B cell (primary cell): Measurements from ENCODE around the gene PARVB. TPM values are rescaled to one million over a fixed set of nuclear protein-coding genes. Genes with fewer than 3 reads are reported as not detected.
A peak's percentile ranks its signal among the peaks of the same experiment; 100 is the strongest.

Source experiments
- ATAC-seq: fragments of 200-7000 bp; cut with Tn5 transposase; one replicate; pipeline ENCODE4 v1.10.0; 2021; ENCODE audit warnings: low read depth, mild to moderate bottlenecking, moderate number of reproducible peaks, moderate library complexity
- CTCF ChIA-PET: fragments of 350-600 bp; sonication (Branson Sonifier 250); formaldehyde crosslinking; loops from one replicate; lab custom pipeline; 2021; ENCODE audit warnings: antibody characterized with exemption, inconsistent platforms; lab: Charles Lee
- POLR2A ChIA-PET: fragments of 350-600 bp; sonication (Branson Sonifier 250); formaldehyde crosslinking; loops from one replicate; lab custom pipeline; 2021; ENCODE audit warnings: antibody characterized with exemption; lab: Charles Lee
- DNase-seq: peaks from one replicate; pipeline ENCODE4 v3.0.0; 2013
- H2AFZ ChIP-seq: 2 replicates; pipeline ENCODE4 v1.6.1; 2012; ENCODE audit warnings: mild to moderate bottlenecking, low read depth, low read length; ENCODE audit not compliant: insufficient read depth, poor library complexity, severe bottlenecking
- H3K27ac ChIP-seq, 2 donors: 1 replicate in 1 of 2; 2 replicates in 1 of 2; pipeline ENCODE4 v1.5.1; 2012 to 2013; ENCODE audit warnings: low read length in 2 of 2, mild to moderate bottlenecking in 2 of 2, moderate library complexity in 1 of 2
- H3K27me3 ChIP-seq, 4 experiments: fragments of 200-600 bp in 1 of 4; sonication (generic) in 1 of 4; replicated peaks in 1 of 4; 1 replicate in 2 of 4; 2 replicates in 2 of 4; pipeline versions ENCODE4 v1.6.1 to v1.7.0; 2013 to 2016; ENCODE audit warnings: low read length in 3 of 4, mild to moderate bottlenecking in 2 of 4, mixed read lengths in 1 of 4, moderate library complexity in 1 of 4; ENCODE audit not compliant: insufficient read depth in 4 of 4, control insufficient read depth in 3 of 4; ENCODE audit errors: control extremely low read depth in 1 of 4
- H3K36me3 ChIP-seq, 2 experiments: replicated peaks in 1 of 2; 1 replicate in 1 of 2; 2 replicates in 1 of 2; pipeline versions ENCODE4 v1.6.1 to v1.7.1; 2013; ENCODE audit warnings: low read length in 1 of 2; ENCODE audit not compliant: insufficient read depth in 2 of 2, control insufficient read depth in 1 of 2; ENCODE audit errors: control extremely low read depth in 1 of 2, extremely low read depth in 1 of 2
- H3K4me1 ChIP-seq, 2 donors: fragments of 200-600 bp in 1 of 2; sonication (generic) in 1 of 2; 1 replicate in 1 of 2; 2 replicates in 1 of 2; pipeline versions ENCODE4 v1.5.1 to v1.6.1; 2013 to 2017; ENCODE audit warnings: low read length in 2 of 2; ENCODE audit not compliant: control insufficient read depth in 2 of 2, insufficient read depth in 2 of 2
- H3K4me2 ChIP-seq: replicated peaks from 2 replicates; pipeline ENCODE3; 2012; ENCODE audit warnings: mild to moderate bottlenecking, low read depth, low read length; ENCODE audit not compliant: poor library complexity, severe bottlenecking
- H3K4me3 ChIP-seq, 5 experiments: fragments of 200-600 bp in 1 of 5; sonication (generic) in 1 of 5; 1 replicate in 3 of 5; 2 replicates in 2 of 5; pipeline versions ENCODE4 v1.5.1 to v1.7.0; 2011 to 2016; ENCODE audit warnings: low read length in 4 of 5, mild to moderate bottlenecking in 4 of 5, low read depth in 2 of 5, control low read depth in 1 of 5, moderate library complexity in 1 of 5; ENCODE audit not compliant: insufficient read depth in 1 of 5; ENCODE audit errors: control extremely low read depth in 1 of 5, extremely low read depth in 1 of 5
- H3K79me2 ChIP-seq: fragments of 200-600 bp; sonication (generic); one replicate; pipeline ENCODE4 v1.6.0; 2016; ENCODE audit warnings: low read length; ENCODE audit not compliant: control insufficient read depth, insufficient read depth
- H3K9ac ChIP-seq: fragments of 200-600 bp; sonication (generic); 2 replicates; pipeline ENCODE4 v1.6.1; 2017; ENCODE audit warnings: mild to moderate bottlenecking, low read length, moderate library complexity
- H3K9me3 ChIP-seq, 3 donors: one replicate each; pipeline versions ENCODE4 v1.6.1 to v1.7.1; 2013; ENCODE audit warnings: low read length in 2 of 3; ENCODE audit not compliant: control insufficient read depth in 2 of 3, insufficient read depth in 1 of 3; ENCODE audit errors: control extremely low read depth in 1 of 3
- H4K20me1 ChIP-seq: 2 replicates; pipeline ENCODE4 v1.6.0; 2012; ENCODE audit warnings: mild to moderate bottlenecking, low read length; ENCODE audit not compliant: insufficient read depth, control insufficient read depth, poor library complexity, severe bottlenecking
- H3K27ac Mint-ChIP-seq: one replicate; pipeline ENCODE4 v1.8.0; 2021; ENCODE audit warnings: mixed read lengths
- H3K27me3 Mint-ChIP-seq: one replicate; pipeline ENCODE4 v1.8.0; 2021; ENCODE audit warnings: mixed read lengths
- H3K4me1 Mint-ChIP-seq: one replicate; pipeline ENCODE4 v1.8.0; 2021; ENCODE audit warnings: mixed read lengths
- H3K4me3 Mint-ChIP-seq: one replicate; pipeline ENCODE4 v1.8.0; 2021; ENCODE audit warnings: mixed read lengths
- H3K9me3 Mint-ChIP-seq: one replicate; pipeline ENCODE4 v1.8.0; 2022; ENCODE audit warnings: mixed read lengths; ENCODE audit not compliant: insufficient read depth
- EZH2 ChIP-seq: IDR thresholded peaks from 2 replicates; pipeline ENCODE4 v1.6.1; 2012; ENCODE audit warnings: borderline replicate concordance, low read depth, mild to moderate bottlenecking, moderate library complexity, low read length; ENCODE audit not compliant: insufficient read depth, poor library complexity, severe bottlenecking
- WGBS: methylation state at CpG from one replicate; pipeline ENCODE4 v1.1.5; 2013; ENCODE audit warnings: missing lambda C conversion rate; ENCODE audit not compliant: insufficient coverage; 5-methylcytosine and 5-hydroxymethylcytosine counted together
- intact Hi-C: fragments of 100-400 bp; cut with micrococcal nuclease; formaldehyde crosslinking; loops from one replicate; pipeline ENCODE4 v1.10.0; 2022
- polyA plus RNA-seq: library from polyadenylated mRNA; depleted of rRNA; stranded (reverse); fragments of >200 nt; gene quantifications from 2 replicates; pipeline ENCODE4 v1.2.3, GENCODE V29; 2012
- total RNA-seq, 2 donors: library from RNA; stranded (reverse); fragments of 120-200 nt in 1 of 2; gene quantifications; 1 replicate in 1 of 2; 2 replicates in 1 of 2; pipeline versions ENCODE4 v1.2.3 to v1.2.4, GENCODE V29; 2013 to 2022
- TF ChIP-seq, protein P1 (sequence below): fragments of 200-600 bp; IDR thresholded peaks from one replicate; pipeline ENCODE4 v1.8.0; 2022; ENCODE audit warnings: antibody characterized with exemption, mild to moderate bottlenecking

The PARVB gene
- total and polyA plus RNA-seq, 2 donors (not counting 1 experiment from before 2014, with no cell fraction given): 48.0 to 49.4 TPM

DNA sequence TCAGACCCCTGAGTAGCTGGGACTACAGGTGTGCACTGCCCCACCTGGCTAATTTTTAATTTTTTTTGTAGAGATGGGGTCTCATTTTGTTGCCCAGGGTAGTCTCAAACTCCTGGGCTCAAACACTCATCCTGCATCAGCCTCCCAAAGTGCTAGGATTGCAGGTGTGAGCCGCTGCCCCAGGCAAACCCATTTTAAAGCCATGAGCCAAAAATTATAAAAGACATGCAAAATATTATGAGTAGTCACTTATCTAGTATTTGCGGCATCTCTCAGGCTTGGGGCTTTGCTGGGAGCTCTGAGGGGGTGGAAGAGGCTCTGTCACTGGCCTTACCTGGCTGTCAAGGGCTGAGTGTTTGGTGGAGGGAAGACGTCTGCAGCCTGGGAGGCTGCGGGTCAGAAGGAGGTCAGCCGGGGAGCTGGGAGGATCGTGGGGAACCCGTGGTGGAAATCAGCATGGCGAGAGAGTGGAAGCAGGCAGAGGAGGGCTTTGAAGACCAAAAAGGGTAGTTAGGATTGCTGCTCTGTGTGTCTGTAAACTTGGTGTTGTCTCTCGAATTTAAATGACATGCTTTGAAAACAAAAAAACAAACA, 87.6 kb downstream of the PARVB start:
- H2AFZ ChIP-seq: no peak overlapping the region
- H3K4me1 ChIP-seq: peaks cover 2 to 3% of the 10 kb centered on the region in 2 donors
- no peaks in the 10 kb centered on the region for H3K79me2 ChIP-seq
- DNase-seq: no peak
- WGBS: 97% methylated on average over 6 of the region's 9 CpGs
- H3K36me3 ChIP-seq: peaks cover 0 to 3% of the 10 kb centered on the region in 2 experiments
- no peak overlapping the region for H3K27ac Mint-ChIP-seq
- H3K9me3 ChIP-seq: no peaks in the 10 kb centered on the region
- H3K4me1 Mint-ChIP-seq: peaks cover 9% of the 10 kb centered on the region
- no peaks in the 10 kb centered on the region for H4K20me1 ChIP-seq
- H3K4me2 ChIP-seq: no peak overlapping the region
- H3K4me3 Mint-ChIP-seq: no peak overlapping the region
- TF ChIP-seq EZH2: no peak
- TF ChIP-seq, protein P1, sequence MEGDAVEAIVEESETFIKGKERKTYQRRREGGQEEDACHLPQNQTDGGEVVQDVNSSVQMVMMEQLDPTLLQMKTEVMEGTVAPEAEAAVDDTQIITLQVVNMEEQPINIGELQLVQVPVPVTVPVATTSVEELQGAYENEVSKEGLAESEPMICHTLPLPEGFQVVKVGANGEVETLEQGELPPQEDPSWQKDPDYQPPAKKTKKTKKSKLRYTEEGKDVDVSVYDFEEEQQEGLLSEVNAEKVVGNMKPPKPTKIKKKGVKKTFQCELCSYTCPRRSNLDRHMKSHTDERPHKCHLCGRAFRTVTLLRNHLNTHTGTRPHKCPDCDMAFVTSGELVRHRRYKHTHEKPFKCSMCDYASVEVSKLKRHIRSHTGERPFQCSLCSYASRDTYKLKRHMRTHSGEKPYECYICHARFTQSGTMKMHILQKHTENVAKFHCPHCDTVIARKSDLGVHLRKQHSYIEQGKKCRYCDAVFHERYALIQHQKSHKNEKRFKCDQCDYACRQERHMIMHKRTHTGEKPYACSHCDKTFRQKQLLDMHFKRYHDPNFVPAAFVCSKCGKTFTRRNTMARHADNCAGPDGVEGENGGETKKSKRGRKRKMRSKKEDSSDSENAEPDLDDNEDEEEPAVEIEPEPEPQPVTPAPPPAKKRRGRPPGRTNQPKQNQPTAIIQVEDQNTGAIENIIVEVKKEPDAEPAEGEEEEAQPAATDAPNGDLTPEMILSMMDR: no peak
- no peaks in the 10 kb centered on the region for H3K27me3 Mint-ChIP-seq
- ChIA-PET CTCF (interaction anchor here (1.6 kb wide), 1 partner anchor 26 kb away, joined by 4 read pairs; no protein-coding TSS in a partner anchor), POLR2A (no interaction called here)
- H3K9ac ChIP-seq: no peak overlapping the region
- intact Hi-C loops: no loop called here
- no peak overlapping the region for H3K4me3 ChIP-seq
- ATAC-seq: no peak
- no peaks in the 10 kb centered on the region for H3K9me3 Mint-ChIP-seq
- H3K27ac ChIP-seq: no peak overlapping the region
- H3K27me3 ChIP-seq: no peaks in the 10 kb centered on the region

DNA sequence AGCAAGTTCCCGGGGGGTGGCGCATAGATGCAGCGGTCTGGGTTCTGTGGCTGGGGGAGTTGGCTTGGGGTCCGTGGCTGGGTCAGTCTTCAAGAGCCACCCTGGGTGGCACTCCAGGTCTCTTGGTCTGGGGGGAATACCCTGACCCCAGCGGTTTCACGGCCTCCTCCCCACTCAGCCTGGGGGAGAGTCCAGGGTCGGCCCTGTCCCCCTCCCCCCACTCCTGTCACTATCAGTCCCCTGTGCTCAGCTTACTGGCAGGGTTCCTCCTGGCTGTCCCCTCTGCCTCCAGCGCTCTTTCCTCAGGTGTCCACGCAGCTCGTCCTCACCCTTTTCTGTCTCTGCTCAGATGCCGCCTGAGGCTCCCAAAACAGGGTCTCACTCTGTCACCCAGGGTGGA, 88.1 kb downstream of the PARVB start:
- ATAC-seq: no peak
- Histone ChIP-seq H3K4me2 (no peak overlapping the region), H3K79me2 (no peaks in the 10 kb centered on the region), H2AFZ (no peak overlapping the region), H3K27me3 (no peaks in the 10 kb centered on the region), H3K9me3 (no peaks in the 10 kb centered on the region), H3K36me3 (peaks cover 0 to 3% of the 10 kb centered on the region in 2 experiments), H3K27ac (no peak overlapping the region), H3K9ac (no peak overlapping the region), H4K20me1 (no peaks in the 10 kb centered on the region), H3K4me1 (peaks cover 4 to 5% of the 10 kb centered on the region in 2 donors), H3K4me3 (no peak overlapping the region)
- H3K4me3 Mint-ChIP-seq: no peak overlapping the region
- 96% methylated on average over 7 of the region's 11 CpGs for WGBS
- TF ChIP-seq, protein P1: no peak
- no peak for TF ChIP-seq EZH2
- intact Hi-C loops: no loop called here
- DNase-seq: no peak
- H3K27me3 Mint-ChIP-seq: no peaks in the 10 kb centered on the region
- no peaks in the 10 kb centered on the region for H3K9me3 Mint-ChIP-seq
- ChIA-PET CTCF (no interaction called here), POLR2A (no interaction called here)
- H3K27ac Mint-ChIP-seq: peak overlapping the region; percentile 50
- peaks cover 11% of the 10 kb centered on the region for H3K4me1 Mint-ChIP-seq
